Heart left ventricle (tissue), 16 donors: ENCODE results near the gene C5. TPM values are rescaled to one million over a fixed set of nuclear protein-coding genes. Genes with fewer than 3 reads are reported as not detected.
"Not testable (repeated sequence)": the region's sequence is repeated elsewhere in the genome, so short reads cannot be mapped to it uniquely, and the experiment has no call there.

Experiments
- ATAC-seq, 4 donors: fragments of 200-7000 bp; cut with Tn5 transposase; one replicate each; pipeline ENCODE4 v1.9.1; 2020 to 2022; ENCODE audit warnings: moderate library complexity in 4 of 4, mild to moderate bottlenecking in 3 of 4, moderate number of reproducible peaks in 1 of 4
- DNase-seq, 5 donors: peaks; one replicate each; pipeline ENCODE4 v3.0.0-alpha.2; 2020
- H3K27ac ChIP-seq, 12 donors: fragments of 200-600 bp; sonication (generic) in 4 of 12; one replicate each; pipeline versions ENCODE4 v1.5.0 to v1.8.0; 2016 to 2022; ENCODE audit warnings: mild to moderate bottlenecking in 2 of 12
- H3K27me3 ChIP-seq, 9 donors: fragments of 200-600 bp; sonication (generic) in 2 of 9; one replicate each; pipeline versions ENCODE4 v1.5.1 to v1.8.0; 2016 to 2022; ENCODE audit warnings: mild to moderate bottlenecking in 3 of 9
- H3K36me3 ChIP-seq, 9 donors: fragments of 200-600 bp; sonication (generic) in 2 of 9; one replicate each; pipeline versions ENCODE4 v1.5.0 to v1.8.0; 2018 to 2022; ENCODE audit warnings: mild to moderate bottlenecking in 2 of 9
- H3K4me1 ChIP-seq, 12 donors: fragments of 200-600 bp; sonication (generic) in 4 of 12; one replicate each; pipeline versions ENCODE4 v1.5.0 to v1.8.0; 2016 to 2022; ENCODE audit warnings: mild to moderate bottlenecking in 3 of 12
- H3K4me3 ChIP-seq, 12 donors: fragments of 200-600 bp; sonication (generic) in 4 of 12; one replicate each; pipeline versions ENCODE4 v1.5.0 to v1.8.0; 2017 to 2022; ENCODE audit warnings: mild to moderate bottlenecking in 9 of 12, moderate library complexity in 4 of 12
- H3K9me3 ChIP-seq, 12 donors: fragments of 200-600 bp; sonication (generic) in 4 of 12; one replicate each; pipeline versions ENCODE4 v1.5.0 to v1.8.0; 2016 to 2022; ENCODE audit warnings: mild to moderate bottlenecking in 1 of 12
- CTCF ChIP-seq, 12 donors: fragments of 200-600 bp; sonication (generic) in 4 of 12; IDR thresholded peaks; one replicate each; pipeline versions ENCODE4 v1.5.0 to v1.8.0; 2018 to 2022; ENCODE audit warnings: antibody characterized with exemption in 12 of 12, mild to moderate bottlenecking in 5 of 12
- POLR2A ChIP-seq, 2 donors: fragments of 450-650 bp; IDR thresholded peaks; one replicate each; pipeline ENCODE4 v1.6.1; 2017; ENCODE audit warnings: antibody characterized with exemption in 2 of 2, mild to moderate bottlenecking in 2 of 2, moderate library complexity in 2 of 2
- WGBS, 4 donors: extraction: QIAGEN DNeasy Blood & Tissue Kit in 2 of 4; methylation state at CpG; one replicate each; pipeline versions ENCODE4 v1.1.5 to v1.1.7; 2013 to 2018; 5-methylcytosine and 5-hydroxymethylcytosine counted together
- intact Hi-C, 10 donors: fragments of 100-400 bp; cut with DNase I; formaldehyde crosslinking; loops; one replicate each; pipeline versions ENCODE4 v1.11.1 to v1.14.2; 2022
- long read RNA-seq, 3 donors: library from polyadenylated mRNA; unstranded; transcript quantifications; one replicate each; pipeline ENCODE4 v2.0.0, GENCODE V29; 2020 to 2021
- polyA plus RNA-seq, 2 donors: library from polyadenylated mRNA; stranded (reverse); fragments of 200-250 nt; gene quantifications; one replicate each; pipeline ENCODE4 v1.2.3, GENCODE V29; 2013
- total RNA-seq, 9 donors: library from RNA; depleted of rRNA in 2 of 9; stranded (reverse); fragments of >200 nt in 2 of 9; fragmentation: NEBNext Ultra II Directional in 3 of 9; extraction: Animal tissue kit (Norgen Biotek cat#: 25700) in 3 of 9; gene quantifications; one replicate each; pipeline versions ENCODE4 v1.1.0 to v1.2.4, GENCODE V29; 2016 to 2023
- donor health status: ischemic (EF 13 %, LVEDD 7.1; RV severe dilation, severe dysfunction).
- donor health status: healthy with polysubstance abuse.
- donor health status: DM: no; HTN: yes; CAD: no.
- donor health status: DM: no; HTN: no; CAD: no.
- donor health status: ischemic (EF 25% LVEDD 6.9; RV normal size, moderate dysfunction).
- donor health status: ischemic (EF 25% LVEDD 5.7; RV mildly dilated, moderate dysfunction).
- donor health status: healthy.
- donor health status: DM: yes; HTN: yes; CAD: no.
- donor health status: ischemic (EF 35%, LVEDD 5.7; RV mildly dilated, moderate dysfunction).
- donor health status: nonischemic (EF 11% LVEDD 7.7; RV severe dilation, severe dysfunction).
- donor health status: DM: yes; HTN: yes; CAD: no.
- donor health status: PGD.
- donor health status: ischemic (EF 29% LVEDD 5.4; RV normal size, mild dysfunction).
- donor health status: nonischemic (EF 23%, LVEDD 6.1; RV moderate dilation, normal function).

C5 gene
- 1 to 10 TPM in 3 of 9 donors, under 1 TPM in 6; 0.32 to 1.8 (median 0.54) TPM for total RNA-seq
- polyA plus RNA-seq, result under 1 TPM; 0.46 to 0.61 TPM
- long read RNA-seq, donor 1, partial matches to known transcripts, result 1 of 1 reads
- long read RNA-seq, donor 1, other reads (novel, unspliced or antisense), result 0 of 1 reads
- long read RNA-seq, donor 2, result 0 reads
- long read RNA-seq, donor 3, result 0 reads

- no peak within 1 kb of the TSS for H3K27ac ChIP-seq
- intact Hi-C loops, result loop anchor here in 1 of 10 donors (10.0 kb wide), 1 partner anchor 436 kb away; no protein-coding TSS in a partner anchor
- H3K4me1 ChIP-seq, result no peaks in the 10 kb centered on the region
- 80 to 84% (median 84%) methylated on average over 6 of the region's 6 CpGs for WGBS, 4 donors
- no peaks in the 10 kb centered on the region for H3K36me3 ChIP-seq
- ATAC-seq (no peak), DNase-seq (no peak)
- H3K9me3 ChIP-seq, result no peaks in the 10 kb centered on the region
- TF ChIP-seq CTCF (IDR thresholded peaks at IDR 0.05), result no peak
- no peak for TF ChIP-seq POLR2A (IDR thresholded peaks at IDR 0.05)
- H3K27me3 ChIP-seq, result no peaks in the 10 kb centered on the region
- no peak within 1 kb of the TSS for H3K4me3 ChIP-seq
Measured at GRCh38 chr9:121050128-121050988, at the start of gene C5. C5 (minus strand) TSS chr9:121050275; CDS start chr9:121050246, 29 bp downstream.

GRCh38 chr9:121098567-121099198, 48.6 kb upstream of the C5 start:
- Histone ChIP-seq H3K27me3 (no peaks in the 10 kb centered on the region), H3K4me1 (no peaks in the 10 kb centered on the region), H3K36me3 (peaks cover 0 to 46% (median 27%) of the 10 kb centered on the region in 9 donors), H3K9me3 (peaks cover 0 to 8% (median 0%) of the 10 kb centered on the region in 12 donors), H3K4me3 (no peak overlapping the region), H3K27ac (no peak overlapping the region)
- no peak for ATAC-seq
- WGBS, 4 donors, result 80 to 87% (median 83%) methylated on average over 5 of the region's 5 CpGs
- DNase-seq, result no peak
- no peak for TF ChIP-seq POLR2A (IDR thresholded peaks at IDR 0.05)
- TF ChIP-seq CTCF (IDR thresholded peaks at IDR 0.05), result no peak
- intact Hi-C loops, result no loop called here

- Histone ChIP-seq H3K4me3 (no peak overlapping the region), H3K4me1 (no peaks in the 10 kb centered on the region), H3K9me3 (no peaks in the 10 kb centered on the region), H3K27me3 (no peaks in the 10 kb centered on the region), H3K27ac (no peak overlapping the region), H3K36me3 (peaks cover 0 to 63% (median 43%) of the 10 kb centered on the region in 9 donors)
- intact Hi-C loops, result no loop called here
- TF ChIP-seq CTCF (IDR thresholded peaks at IDR 0.05), result no peak
- no peak for TF ChIP-seq POLR2A (IDR thresholded peaks at IDR 0.05)
- ATAC-seq (no peak), DNase-seq (no peak)
Measured at GRCh38 chr9:121095057-121095456, 45.0 kb upstream of the C5 start.

- H3K36me3 ChIP-seq, result peaks cover 0 to 57% (median 28%) of the 10 kb centered on the region in 9 donors
- H3K4me3 ChIP-seq, DNase-seq, H3K27ac ChIP-seq, H3K4me1 ChIP-seq, ATAC-seq, intact Hi-C loops, H3K9me3 ChIP-seq, H3K27me3 ChIP-seq: not testable (repeated sequence)
- 88 to 93% (median 91%) methylated on average over 6 of the region's 6 CpGs for WGBS, 4 donors
Measured at GRCh38 chr9:121090743-121091142, 40.7 kb upstream of the C5 start.
